Adrenal gland (tissue), 12 donors: ENCODE results near the gene CSNK1G1. TPM values are rescaled to one million over a fixed set of nuclear protein-coding genes. Genes with fewer than 3 reads are reported as not detected.

Experiments used
- DNase-seq, 7 donors: peaks; one replicate each; pipeline ENCODE4 v3.0.0-alpha.2; 2019 to 2020
- H3K27ac ChIP-seq, 5 donors: fragments of 200-600 bp; sonication (generic) in 4 of 5; 1 replicate in 3 of 5; 2 replicates in 2 of 5; pipeline versions ENCODE4 v1.5.1 to v1.8.0; 2016 to 2020; ENCODE audit warnings: mild to moderate bottlenecking in 1 of 5
- H3K27me3 ChIP-seq: fragments of 200-600 bp; 2 replicates; pipeline ENCODE4 v1.8.0; 2021
- H3K36me3 ChIP-seq, 2 donors: fragments of 200-600 bp; replicated peaks in 1 of 2; 1 replicate in 1 of 2; 2 replicates in 1 of 2; pipeline versions ENCODE4 v1.5.1 to v1.8.0; 2018 to 2022
- H3K4me1 ChIP-seq, 2 donors: fragments of 200-600 bp; replicated peaks in 1 of 2; 1 replicate in 1 of 2; 2 replicates in 1 of 2; pipeline versions ENCODE4 v1.5.1 to v1.8.0; 2018 to 2021
- H3K4me3 ChIP-seq, 4 donors: fragments of 200-600 bp; sonication (generic) in 3 of 4; one replicate each; pipeline ENCODE4 v1.5.1; 2016 to 2018
- H3K9me3 ChIP-seq, 3 donors: fragments of 200-600 bp; sonication (generic) in 1 of 3; replicated peaks in 1 of 3; 1 replicate in 2 of 3; 2 replicates in 1 of 3; pipeline versions ENCODE4 v1.5.1 to v1.8.0; 2016 to 2021
- POLR2A ChIP-seq, 2 donors: fragments of 450-650 bp; IDR thresholded peaks; one replicate each; pipeline ENCODE4 v1.6.1; 2017; ENCODE audit warnings: antibody characterized with exemption in 2 of 2, mild to moderate bottlenecking in 2 of 2, moderate library complexity in 1 of 2
- WGBS, 4 donors: extraction: QIAGEN DNeasy Blood & Tissue Kit in 2 of 4; methylation state at CpG; one replicate each; pipeline versions ENCODE4 v1.1.5 to v1.1.7; 2013 to 2017; 5-methylcytosine and 5-hydroxymethylcytosine counted together
- intact Hi-C, 2 donors: fragments of 100-400 bp; cut with DNase I; formaldehyde crosslinking; loops; one replicate each; pipeline versions ENCODE4 v1.14.1 to v1.15.0; 2022 to 2023
- polyA plus RNA-seq, 3 donors: library from polyadenylated mRNA; stranded (reverse); fragments of 200-250 nt in 2 of 3; fragments of 350-450 nt in 1 of 3; fragmentation: Illumina TruSeq in 1 of 3; extraction: RNeasy Lipid Tissue Mini Kit (QIAGEN cat#74804) in 1 of 3; gene quantifications; one replicate each; pipeline ENCODE4 v1.2.3, GENCODE V29; 2013 to 2014
- total RNA-seq, 9 donors: library from RNA; depleted of rRNA in 4 of 9; stranded (reverse); fragments of >200 nt in 4 of 9; fragments of 120-200 nt in 1 of 9; fragmentation: NEBNext Ultra II Directional in 1 of 9; extraction: Animal tissue kit (Norgen Biotek cat#: 25700) in 1 of 9; gene quantifications; one replicate each; pipeline versions ENCODE4 v1.1.0 to v1.2.4, GENCODE V29; 2013 to 2023
- TF ChIP-seq, protein P1 (sequence below), 6 experiments: fragments of 450-650 bp in 4 of 6; fragments of 200-600 bp in 2 of 6; sonication (generic) in 1 of 6; IDR thresholded peaks; 1 replicate in 5 of 6; 2 replicates in 1 of 6; pipeline versions ENCODE4 v1.5.1 to v1.8.0; 2016 to 2021; ENCODE audit warnings: antibody characterized with exemption in 6 of 6, mild to moderate bottlenecking in 2 of 6, moderate library complexity in 1 of 6
- donor health status: healthy with polysubstance abuse.
- donor health status: Bipolar disorder and iron deficiency.
- donor health status: DM: yes; HTN: yes; CAD: no.
- donor health status: DM: no; HTN: no; CAD: no.
- donor health status: DM: no; HTN: no; CAD: no.
- donor health status: DM: yes; HTN: yes; CAD: no.

The CSNK1G1 gene
- total and polyA plus RNA-seq, 12 donors, result 1.2 to 31.6 (median 13.6) TPM

DNA sequence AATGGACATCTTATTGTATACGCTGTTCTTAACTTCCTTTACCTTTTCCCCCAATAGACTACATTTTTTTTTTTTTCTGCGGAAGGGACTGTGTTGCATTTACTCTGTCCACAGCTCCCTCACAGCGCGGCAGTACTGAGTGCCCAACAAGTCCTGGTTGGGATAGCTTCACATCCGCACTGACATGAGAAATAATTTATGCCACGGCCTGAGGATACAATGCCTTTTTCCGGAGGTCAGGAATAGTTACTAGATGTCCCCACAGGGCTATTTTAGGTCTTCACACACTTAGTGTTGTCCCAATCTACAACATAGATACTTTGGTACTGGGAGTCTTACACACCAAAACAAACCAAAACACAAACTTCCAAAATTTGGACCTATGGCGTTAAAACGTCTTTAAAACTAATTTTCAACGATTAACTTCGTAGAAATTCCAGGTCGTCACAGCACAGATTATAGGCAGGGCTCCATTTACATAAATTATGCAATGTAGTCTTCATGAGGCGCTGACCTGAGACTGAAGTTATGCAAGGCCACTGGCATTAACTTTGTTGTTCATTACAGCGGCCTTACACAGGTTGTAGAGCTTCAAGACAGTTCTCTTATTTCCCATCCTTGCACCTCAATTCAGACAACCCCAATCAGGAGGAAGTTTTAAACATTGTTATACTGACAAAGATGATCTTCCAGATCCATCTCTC, 192.2 kb downstream of the CSNK1G1 start:
- peaks cover 0 to 31% of the 10 kb centered on the region in 2 donors for H3K36me3 ChIP-seq
- intact Hi-C loops, result no loop called here
- H3K27me3 ChIP-seq, result no peaks in the 10 kb centered on the region
- peak overlapping the region; percentile 77 to 91 (median 84) for H3K27ac ChIP-seq
- peak overlapping the region in 1 of 4 donors; percentile 74 for H3K4me3 ChIP-seq
- DNase-seq, result peak; percentile 52 to 83 (median 73)
- H3K4me1 ChIP-seq, result peaks cover 31 to 51% of the 10 kb centered on the region in 2 donors
- WGBS, 4 donors, result 16 to 23% (median 18%) methylated on average over 14 of the region's 14 CpGs
- TF ChIP-seq, protein P1, sequence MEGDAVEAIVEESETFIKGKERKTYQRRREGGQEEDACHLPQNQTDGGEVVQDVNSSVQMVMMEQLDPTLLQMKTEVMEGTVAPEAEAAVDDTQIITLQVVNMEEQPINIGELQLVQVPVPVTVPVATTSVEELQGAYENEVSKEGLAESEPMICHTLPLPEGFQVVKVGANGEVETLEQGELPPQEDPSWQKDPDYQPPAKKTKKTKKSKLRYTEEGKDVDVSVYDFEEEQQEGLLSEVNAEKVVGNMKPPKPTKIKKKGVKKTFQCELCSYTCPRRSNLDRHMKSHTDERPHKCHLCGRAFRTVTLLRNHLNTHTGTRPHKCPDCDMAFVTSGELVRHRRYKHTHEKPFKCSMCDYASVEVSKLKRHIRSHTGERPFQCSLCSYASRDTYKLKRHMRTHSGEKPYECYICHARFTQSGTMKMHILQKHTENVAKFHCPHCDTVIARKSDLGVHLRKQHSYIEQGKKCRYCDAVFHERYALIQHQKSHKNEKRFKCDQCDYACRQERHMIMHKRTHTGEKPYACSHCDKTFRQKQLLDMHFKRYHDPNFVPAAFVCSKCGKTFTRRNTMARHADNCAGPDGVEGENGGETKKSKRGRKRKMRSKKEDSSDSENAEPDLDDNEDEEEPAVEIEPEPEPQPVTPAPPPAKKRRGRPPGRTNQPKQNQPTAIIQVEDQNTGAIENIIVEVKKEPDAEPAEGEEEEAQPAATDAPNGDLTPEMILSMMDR (IDR thresholded peaks at IDR 0.05), result peak in 1 of 6 experiments; percentile 22
- no peak for TF ChIP-seq POLR2A (IDR thresholded peaks at IDR 0.05)
- no peaks in the 10 kb centered on the region for H3K9me3 ChIP-seq

DNA sequence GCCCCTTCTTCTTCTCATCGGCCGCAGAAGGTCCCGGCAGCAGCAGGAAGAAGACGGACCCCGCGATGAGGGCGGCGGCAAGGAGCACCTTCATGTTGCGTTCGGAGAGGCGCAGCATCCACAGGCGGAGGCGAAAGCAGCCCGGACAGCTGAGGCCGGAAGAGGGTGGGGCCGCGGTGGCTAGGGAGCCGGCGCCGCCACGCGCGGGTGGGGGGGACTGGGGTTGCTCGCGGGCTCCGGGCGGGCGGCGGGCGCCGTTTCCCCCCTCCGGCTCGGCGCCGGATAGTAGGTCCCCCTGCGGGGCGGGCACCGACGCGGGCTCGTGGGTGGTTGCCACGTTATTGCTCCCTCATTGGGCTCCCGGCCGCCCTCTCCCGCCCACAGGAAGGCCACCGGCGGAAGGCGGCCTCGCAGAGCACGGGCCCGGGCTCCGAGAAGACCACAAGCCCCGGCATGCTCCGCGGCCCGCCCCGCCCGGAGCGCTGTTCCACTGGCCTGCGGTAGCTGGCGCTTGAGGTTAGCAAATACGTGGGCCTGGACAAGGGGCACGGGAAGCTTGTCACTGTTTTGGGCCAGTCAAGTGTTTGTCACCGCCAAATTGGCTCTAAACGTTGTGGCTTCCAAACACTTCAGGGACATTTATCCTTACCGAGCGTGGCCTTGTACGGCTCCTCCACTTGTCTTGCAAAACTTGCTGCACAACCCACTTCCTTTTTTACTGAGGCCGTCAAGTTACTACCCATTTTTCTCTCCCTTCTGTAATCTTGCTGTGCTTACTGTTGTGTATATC, 192.9 kb downstream of the CSNK1G1 start, which contains the start of gene PPIB:
Gene PPIB, minus strand, starts transcription at position 154 of the 790 bp plus-strand sequence. Its CDS starts 36 bp downstream, at position 118.
- TF ChIP-seq, protein P1 (IDR thresholded peaks at IDR 0.05), result peak in 4 of 6 experiments; percentile 11 to 34 (median 28)
- peak; percentile 70 to 72 for TF ChIP-seq POLR2A (IDR thresholded peaks at IDR 0.05)
- WGBS, 4 donors, result 0% methylated on average over 11 to 69 of the region's 69 CpGs

DNA sequence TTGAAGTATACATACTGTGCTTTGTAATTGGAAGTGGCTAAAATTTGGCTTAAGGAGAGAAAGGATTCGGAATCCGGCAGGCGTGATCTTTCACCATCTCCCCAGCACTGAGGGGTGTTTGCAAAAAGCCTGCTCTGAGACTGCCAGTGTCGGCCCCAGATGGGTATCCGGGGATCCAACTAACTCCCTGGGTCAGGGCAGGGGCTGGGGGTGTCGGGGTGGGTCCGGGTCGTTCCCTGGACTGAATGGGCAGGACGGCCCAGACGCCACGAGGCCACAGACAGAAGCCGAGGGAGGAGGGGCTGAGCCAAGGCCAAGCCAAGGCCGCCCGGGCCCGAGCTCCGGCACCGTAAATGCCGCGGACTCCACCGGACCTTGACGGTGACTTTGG, 193.5 kb downstream of the CSNK1G1 start:
- 0 to 1% (median 0%) methylated on average over 20 to 21 of the region's 21 CpGs for WGBS, 4 donors
- intact Hi-C loops, result no loop called here
- H3K27ac ChIP-seq, result peak overlapping the region; percentile 63 to 91 (median 77)

More for the DNA sequence above, 192.9 kb downstream of the CSNK1G1 start, which contains the start of gene PPIB:
- peaks cover 31 to 58% of the 10 kb centered on the region in 2 donors for H3K4me1 ChIP-seq
- H3K36me3 ChIP-seq, result peaks cover 0 to 38% of the 10 kb centered on the region in 2 donors
- no peaks in the 10 kb centered on the region for H3K9me3 ChIP-seq
- intact Hi-C loops, result no loop called here
- peak within 1 kb of the TSS; percentile 53 to 91 (median 67) for H3K4me3 ChIP-seq
- peak within 1 kb of the TSS; percentile 77 to 91 (median 84) for H3K27ac ChIP-seq
- peak; percentile 97 to 99 (median 98) for DNase-seq
- no peaks in the 10 kb centered on the region for H3K27me3 ChIP-seq

More for the DNA sequence above, 193.5 kb downstream of the CSNK1G1 start:
- H3K36me3 ChIP-seq, result peaks cover 0 to 44% of the 10 kb centered on the region in 2 donors
- H3K9me3 ChIP-seq, result no peaks in the 10 kb centered on the region
- TF ChIP-seq POLR2A (IDR thresholded peaks at IDR 0.05), result no peak
- TF ChIP-seq, protein P1 (IDR thresholded peaks at IDR 0.05), result no peak
- H3K4me3 ChIP-seq, result peak overlapping the region; percentile 53 to 91 (median 67)
- H3K27me3 ChIP-seq, result no peaks in the 10 kb centered on the region
- H3K4me1 ChIP-seq, result peaks cover 31 to 59% of the 10 kb centered on the region in 2 donors
- peak in 1 of 7 donors; percentile 73 for DNase-seq
